K562 (cell line): ENCODE data around the gene RPAIN. TPM values are rescaled to one million over a fixed set of nuclear protein-coding genes. Genes with fewer than 3 reads are reported as not detected.
A peak's percentile ranks its signal among the peaks of the same experiment; 100 is the strongest.

Source experiments
- ATAC-seq: fragments of 200-7000 bp; cut with Tn5 transposase; 3 replicates; pipeline ENCODE4 v1.9.1; 2020; ENCODE audit warnings: moderate library complexity
- BruUV-seq: library from RNA; stranded (reverse); fragments of 400-500 nt; replicated peaks from 2 replicates; lab custom pipeline; 2021; lab: Mats Ljungman, UMichigan
- CTCF ChIA-PET: fragments of 300-600 bp; formaldehyde crosslinking; extraction: SDS; loops from one replicate; lab custom pipeline; 2021; ENCODE audit warnings: low intra/inter-chr PET ratio; lab: Yijun Ruan, JAX
- POLR2A ChIA-PET: fragments of 300-600, 350-650 bp; sonication (Branson Sonifier 250); formaldehyde crosslinking; extraction: SDS; loops from one replicate; lab custom pipeline; 2021; ENCODE audit warnings: antibody characterized with exemption, inconsistent platforms; lab: Yijun Ruan, JAX
- DNase-seq, 4 experiments: peaks; one replicate each; pipeline versions ENCODE4 v3.0.0 to v3.0.0-alpha.2; 2011 to 2018; ENCODE audit warnings: low spot score in 3 of 4, mixed read lengths in 3 of 4; ENCODE audit errors: extremely low read depth in 1 of 4
- FAIRE-seq: peaks from 2 replicates; lab custom pipeline; 2011; peaks lifted over from hg19 to GRCh38; lab: Jason Lieb, UNC
- H2AFZ ChIP-seq: 2 replicates; pipeline ENCODE4 v1.6.0; 2011; ENCODE audit warnings: low read depth, low read length, control low read depth, inconsistent platforms
- H3K27ac ChIP-seq: fragments of 200-600 bp; 3 replicates; pipeline ENCODE4 v1.8.0; 2011; ENCODE audit warnings: low read depth, mild to moderate bottlenecking, control low read depth, inconsistent platforms, low read length, moderate library complexity, mixed read lengths; ENCODE audit errors: extremely low read depth
- H3K27me3 ChIP-seq, 2 experiments: fragments of 300-600 bp in 1 of 2; 2 replicates in 1 of 2; 3 replicates in 1 of 2; pipeline versions ENCODE4 v1.6.0 to v1.8.0; 2011; ENCODE audit warnings: inconsistent platforms in 2 of 2, low read length in 2 of 2, mild to moderate bottlenecking in 1 of 2, mixed read lengths in 1 of 2, moderate library complexity in 1 of 2; ENCODE audit not compliant: control insufficient read depth in 2 of 2, insufficient read depth in 2 of 2
- H3K36me3 ChIP-seq: fragments of 300-600 bp; 3 replicates; pipeline ENCODE4 v1.8.0; 2011; ENCODE audit warnings: mild to moderate bottlenecking, low read length, inconsistent platforms; ENCODE audit not compliant: control insufficient read depth, insufficient read depth
- H3K4me1 ChIP-seq, 2 experiments: fragments of 200-600 bp in 1 of 2; replicated peaks in 1 of 2; 2 replicates in 1 of 2; 3 replicates in 1 of 2; pipeline versions ENCODE4 v1.5.1 to v1.8.0; 2011; ENCODE audit warnings: inconsistent platforms in 2 of 2, low read length in 2 of 2, mild to moderate bottlenecking in 1 of 2, mixed read lengths in 1 of 2, moderate library complexity in 1 of 2; ENCODE audit not compliant: control insufficient read depth in 2 of 2, insufficient read depth in 2 of 2
- H3K4me2 ChIP-seq: 2 replicates; pipeline ENCODE4 v1.6.1; 2011; ENCODE audit warnings: low read length, control low read depth, inconsistent platforms, mixed read lengths; ENCODE audit not compliant: insufficient read depth
- H3K4me3 ChIP-seq: fragments of 200-600 bp; sonication (generic), shearing (Covaris generic); 2 replicates; pipeline ENCODE4 v1.5.1; 2016; ENCODE audit warnings: control low read depth, inconsistent platforms
- H3K79me2 ChIP-seq: fragments of 200-600 bp; 3 replicates; pipeline ENCODE4 v1.8.0; 2011; ENCODE audit warnings: low read length, inconsistent platforms; ENCODE audit not compliant: control insufficient read depth, insufficient read depth
- H3K9ac ChIP-seq, 2 experiments: 2 replicates each; pipeline versions ENCODE4 v1.6.0 to v1.6.1; 2011; ENCODE audit warnings: low read depth in 2 of 2, low read length in 2 of 2, control low read depth in 1 of 2, inconsistent platforms in 1 of 2, mild to moderate bottlenecking in 1 of 2, mixed read lengths in 1 of 2; ENCODE audit not compliant: insufficient read depth in 1 of 2
- H3K9me1 ChIP-seq: one replicate; pipeline ENCODE4 v1.6.0; 2011; ENCODE audit warnings: inconsistent platforms, mild to moderate bottlenecking, low read length, moderate library complexity; ENCODE audit not compliant: control insufficient read depth, insufficient read depth
- H3K9me3 ChIP-seq: replicated peaks from 2 replicates; pipeline ENCODE4 v1.5.1; 2011; ENCODE audit warnings: low read depth, low read length, inconsistent platforms; ENCODE audit not compliant: control insufficient read depth, insufficient read depth
- H4K20me1 ChIP-seq: replicated peaks from 2 replicates; pipeline ENCODE4 v1.6.1; 2011; ENCODE audit warnings: low read length, inconsistent platforms, mixed read lengths; ENCODE audit not compliant: control insufficient read depth, insufficient read depth
- CHD1 ChIP-seq: fragments of 200-600 bp; sonication (generic); IDR thresholded peaks from one replicate; pipeline ENCODE4 v1.6.1; 2012; ENCODE audit warnings: mild to moderate bottlenecking, moderate library complexity, low read length, inconsistent platforms
- EP300 ChIP-seq: IDR thresholded peaks from 2 replicates; pipeline ENCODE4 v1.6.1; 2012; ENCODE audit warnings: low read length, improper control_type of control experiment
- MEIS2 ChIP-seq: fragments of 450-650 bp; IDR thresholded peaks from 2 replicates; pipeline ENCODE4 v1.6.1; 2014; ENCODE audit warnings: mild to moderate bottlenecking; ENCODE audit not compliant: partially characterized antibody
- NR2C1 ChIP-seq, 2 experiments: fragments of 450-650 bp; IDR thresholded peaks; 2 replicates each; pipeline ENCODE4 v1.6.1; 2017; ENCODE audit warnings: mild to moderate bottlenecking in 2 of 2, antibody characterized with exemption in 1 of 2, inconsistent platforms in 1 of 2, missing compliant biosample characterization in 1 of 2, missing genetic modification characterization in 1 of 2
- SMARCA4 ChIP-seq: fragments of 450-650 bp; IDR thresholded peaks from 2 replicates; pipeline ENCODE4 v1.6.1; 2016
- SP2 ChIP-seq: IDR thresholded peaks from 2 replicates; pipeline ENCODE4 v1.6.1; 2011; ENCODE audit warnings: mild to moderate bottlenecking, low read depth, low read length, moderate library complexity; ENCODE audit not compliant: poor library complexity, severe bottlenecking; ENCODE audit errors: extremely low read depth
- ZNF766 ChIP-seq: fragments of 200-800 bp; sonication (Bioruptor generic); conservative IDR thresholded peaks from 2 replicates; pipeline ENCODE4 v1.6.1; 2016; ENCODE audit warnings: missing genetic modification characterization, missing compliant biosample characterization
- WGBS: fragments of 100-300 bp; shearing (Covaris generic); methylation state at CpG from one replicate; pipeline ENCODE4 v1.1.6; 2016; ENCODE audit warnings: low coverage, mixed read lengths; ENCODE audit not compliant: insufficient coverage; ENCODE audit errors: missing lambda C conversion rate; 5-methylcytosine and 5-hydroxymethylcytosine counted together
- in situ Hi-C: fragments of 300-500 bp; cut with MboI; formaldehyde crosslinking; loops from 4 replicates; pipeline ENCODE4 v1.15.0; 2018; ENCODE audit warnings: inconsistent platforms, mixed read lengths
- intact Hi-C: fragments of 100-400 bp; cut with micrococcal nuclease; formaldehyde crosslinking; loops from 2 replicates; pipeline ENCODE4 v1.14.2; 2022
- polyA plus RNA-seq, 8 experiments: library from polyadenylated mRNA; depleted of rRNA in 4 of 8; stranded (reverse) in 5 of 8; unstranded in 3 of 8; fragments of >200 nt; fragmentation: Nextera tagmentation in 2 of 8; fragmentation: Illumina TruSeq in 1 of 8; extraction: Ambion mirVana in 2 of 8; extraction: Trizol in 1 of 8; gene quantifications; 2 replicates each; pipeline versions ENCODE4 v1.2.1 to v1.2.3, GENCODE V29; 2011 to 2014; ENCODE audit warnings: inconsistent platforms in 1 of 8, missing spikeins in 1 of 8
- total RNA-seq, 7 experiments: library from RNA; depleted of rRNA in 6 of 7; stranded (reverse); fragments of >200 nt in 6 of 7; fragmentation: Illumina TruSeq in 2 of 7; extraction: Trizol in 2 of 7; gene quantifications; 2 replicates each; pipeline versions ENCODE4 v1.2.1 to v1.2.3, GENCODE V29; 2011 to 2021; ENCODE audit warnings: low replicate concordance in 1 of 7
- TF ChIP-seq, protein P1 (sequence below): fragments of 450-650 bp; formaldehyde crosslinking; IDR thresholded peaks from 2 replicates; pipeline ENCODE4 v1.4.0; 2020; ENCODE audit warnings: mild to moderate bottlenecking
- TF ChIP-seq, protein P2 (sequence below): fragments of 450-650 bp; IDR thresholded peaks from 2 replicates; pipeline ENCODE4 v1.6.1; 2016

The RPAIN gene
- total and polyA plus RNA-seq, 9 of the 15 experiments (the other 6 are each of a cell fraction or from before 2014, with no cell fraction given), result 27.3 to 63.7 (median 38.5) TPM

DNA sequence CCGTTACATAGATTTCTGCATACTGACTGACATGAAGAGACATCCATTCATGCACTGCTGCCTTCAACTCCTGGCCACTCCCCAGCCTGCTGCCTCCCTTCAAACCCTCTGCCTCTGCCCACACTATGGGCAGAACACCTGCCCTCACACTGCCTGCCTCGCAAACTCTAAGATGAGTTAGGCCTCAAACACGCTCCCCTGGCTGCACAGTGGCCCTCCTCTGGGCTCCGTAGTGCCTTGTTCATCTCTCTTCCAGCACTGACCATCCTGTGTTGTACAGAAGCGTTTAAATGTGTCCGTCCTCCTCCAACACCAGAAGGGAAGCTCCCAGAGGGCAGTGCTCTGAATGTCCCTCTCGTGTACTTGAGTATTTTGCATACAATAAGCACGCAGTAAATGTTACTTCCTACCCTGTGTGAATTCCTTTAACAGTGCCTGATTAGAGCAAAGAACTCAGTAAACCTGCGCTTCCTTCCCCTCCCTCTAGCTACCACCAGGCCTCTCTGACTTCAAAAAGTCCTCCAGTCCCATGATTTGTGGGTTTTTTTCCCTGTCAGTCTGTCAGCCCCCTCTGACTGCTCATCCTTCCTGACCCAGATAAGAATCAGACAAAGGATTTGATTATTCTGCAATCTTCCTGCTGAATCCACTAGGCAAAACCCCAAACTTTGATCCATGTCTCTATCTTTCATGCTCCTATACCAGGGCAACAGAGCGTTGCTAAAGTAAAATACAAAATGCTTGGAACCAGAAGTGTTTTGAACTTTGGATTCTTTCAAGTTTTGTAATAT is 44.9 kb downstream of the RPAIN start:
- TF ChIP-seq MEIS2, result peak; percentile 53
- no peak for TF ChIP-seq EP300
- TF ChIP-seq CHD1, result no peak
- TF ChIP-seq, protein P1, sequence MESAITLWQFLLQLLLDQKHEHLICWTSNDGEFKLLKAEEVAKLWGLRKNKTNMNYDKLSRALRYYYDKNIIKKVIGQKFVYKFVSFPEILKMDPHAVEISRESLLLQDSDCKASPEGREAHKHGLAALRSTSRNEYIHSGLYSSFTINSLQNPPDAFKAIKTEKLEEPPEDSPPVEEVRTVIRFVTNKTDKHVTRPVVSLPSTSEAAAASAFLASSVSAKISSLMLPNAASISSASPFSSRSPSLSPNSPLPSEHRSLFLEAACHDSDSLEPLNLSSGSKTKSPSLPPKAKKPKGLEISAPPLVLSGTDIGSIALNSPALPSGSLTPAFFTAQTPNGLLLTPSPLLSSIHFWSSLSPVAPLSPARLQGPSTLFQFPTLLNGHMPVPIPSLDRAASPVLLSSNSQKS (CRISPR knock-in tag), result no peak
- no peak for TF ChIP-seq ZNF766 (CRISPR knock-in tag)
- TF ChIP-seq SMARCA4, result no peak
- no peak for TF ChIP-seq NR2C1 (IDR thresholded peaks at IDR 0.05)
- no peak for TF ChIP-seq NR2C1 (tag; IDR thresholded peaks at IDR 0.05)
- TF ChIP-seq, protein P2, sequence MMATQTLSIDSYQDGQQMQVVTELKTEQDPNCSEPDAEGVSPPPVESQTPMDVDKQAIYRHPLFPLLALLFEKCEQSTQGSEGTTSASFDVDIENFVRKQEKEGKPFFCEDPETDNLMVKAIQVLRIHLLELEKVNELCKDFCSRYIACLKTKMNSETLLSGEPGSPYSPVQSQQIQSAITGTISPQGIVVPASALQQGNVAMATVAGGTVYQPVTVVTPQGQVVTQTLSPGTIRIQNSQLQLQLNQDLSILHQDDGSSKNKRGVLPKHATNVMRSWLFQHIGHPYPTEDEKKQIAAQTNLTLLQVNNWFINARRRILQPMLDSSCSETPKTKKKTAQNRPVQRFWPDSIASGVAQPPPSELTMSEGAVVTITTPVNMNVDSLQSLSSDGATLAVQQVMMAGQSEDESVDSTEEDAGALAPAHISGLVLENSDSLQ, result peak; percentile 45; the same call in 1 of the 2 replicates
- no peak for TF ChIP-seq SP2
- Histone ChIP-seq H3K9me1 (no peaks in the 10 kb centered on the region), H3K36me3 (peaks cover 50% of the 10 kb centered on the region; the same call in 2 of the 3 replicates), H3K9me3 (no peaks in the 10 kb centered on the region), H4K20me1 (0 out of 2 replicates have a peak, but pooled peaks cover 2% of the 10 kb centered on the region), H3K9ac (no peak overlapping the region), H3K4me2 (no peak overlapping the region), H3K4me1 (peaks cover 4 to 6% of the 10 kb centered on the region in 2 experiments; a peak in 4 of 5 replicates), H2AFZ (no peak overlapping the region), H3K27me3 (no peaks in the 10 kb centered on the region), H3K27ac (no peak overlapping the region), H3K4me3 (no peak overlapping the region), H3K79me2 (peaks cover 66% of the 10 kb centered on the region)
- ChIA-PET CTCF (no interaction called here), POLR2A (interaction anchor here (0.9 kb wide), 1 partner anchor 26 kb away, joined by 5 read pairs; the partner anchor contains the start of gene C1QBP)
- ATAC-seq (no peak), DNase-seq (no peak), FAIRE-seq (no peak)
- 83% methylated on average over 9 of the region's 10 CpGs for WGBS
- no TSS peak for BruUV-seq
- intact Hi-C loops, result no loop called here
- in situ Hi-C loops, result no loop called here
